Activated CD8-positive, alpha-beta memory T cell treated with anti-CD3 and anti-CD28 coated beads for 4 hours (primary cell): ENCODE measurements around the gene ANKRD33B.
"Not testable (repeated sequence)": the region's sequence is repeated elsewhere in the genome, so short reads cannot be mapped to it uniquely, and the experiment has no call there.

Experiments
- DNase-seq, 2 donors: peaks; one replicate each; pipeline ENCODE4 v3.0.0-alpha.2; 2020; ENCODE audit warnings: low read depth in 2 of 2

ANKRD33B gene

GRCh38 chr5:10563945-10564837, at the start of gene ANKRD33B:
TSS of gene ANKRD33B (plus strand) at chr5:10564070. CDS start at chr5:10564468, 398 bp downstream.
- DNase-seq, result peak; percentile 53 to 61

DNA sequence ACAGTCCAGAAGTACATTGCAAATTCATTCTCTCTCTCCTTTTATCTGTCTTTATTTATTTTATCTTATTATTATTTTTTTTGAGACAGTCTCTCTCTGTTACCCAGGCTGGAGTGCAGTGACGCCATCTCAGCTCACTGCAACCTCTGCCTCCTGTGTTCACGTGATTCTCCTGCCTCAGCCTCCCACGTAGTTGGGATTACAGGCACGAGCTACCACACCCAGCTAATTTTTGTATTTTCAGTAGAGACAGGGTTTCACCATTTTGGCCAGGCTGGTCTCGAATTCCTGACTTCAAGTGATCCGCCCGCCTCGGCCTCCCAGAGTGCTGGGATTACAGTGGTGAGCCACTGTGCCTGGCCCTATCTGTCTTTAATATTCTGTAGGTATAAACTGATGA, 49.3 kb upstream of the ANKRD33B start:
- not testable (repeated sequence) for DNase-seq

DNA sequence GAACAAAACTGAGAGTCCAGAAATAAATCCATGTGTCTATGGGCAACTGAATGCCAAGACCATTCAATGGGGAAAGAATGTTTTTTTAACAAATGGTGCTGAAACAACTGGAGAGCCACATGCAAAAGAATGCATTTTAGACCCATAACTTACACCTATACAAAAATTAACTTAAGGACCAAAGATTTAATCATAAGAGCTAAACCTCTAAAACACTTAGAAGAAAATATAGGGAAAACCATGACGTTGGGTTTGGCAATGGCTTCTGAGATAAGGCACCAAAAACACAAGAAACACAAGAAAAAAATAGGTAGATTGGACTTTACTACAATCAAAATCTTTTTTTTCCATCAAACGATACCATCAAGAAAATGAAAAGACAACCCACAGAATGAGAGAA, 48.4 kb upstream of the ANKRD33B start:
- DNase-seq, result no peak

DNA sequence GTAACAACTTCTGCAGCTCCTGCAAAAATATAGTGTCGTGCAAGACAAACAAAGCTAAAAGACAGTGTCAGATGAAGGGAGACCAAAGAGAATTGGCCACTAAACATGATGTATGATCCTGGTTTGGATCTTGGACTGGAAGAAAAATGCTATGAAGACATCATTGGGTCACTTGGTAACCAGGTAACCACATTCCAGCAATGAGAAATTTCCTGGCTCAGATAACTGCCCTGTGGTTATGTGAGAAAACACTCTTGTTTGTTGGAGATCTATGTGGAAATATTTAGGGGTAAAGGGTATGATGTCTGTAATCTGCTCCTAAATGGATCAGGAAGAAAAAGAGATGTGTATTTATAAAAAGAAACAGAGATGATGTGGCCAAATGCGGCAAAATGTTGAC, 45.5 kb upstream of the ANKRD33B start:
- no peak for DNase-seq

DNA sequence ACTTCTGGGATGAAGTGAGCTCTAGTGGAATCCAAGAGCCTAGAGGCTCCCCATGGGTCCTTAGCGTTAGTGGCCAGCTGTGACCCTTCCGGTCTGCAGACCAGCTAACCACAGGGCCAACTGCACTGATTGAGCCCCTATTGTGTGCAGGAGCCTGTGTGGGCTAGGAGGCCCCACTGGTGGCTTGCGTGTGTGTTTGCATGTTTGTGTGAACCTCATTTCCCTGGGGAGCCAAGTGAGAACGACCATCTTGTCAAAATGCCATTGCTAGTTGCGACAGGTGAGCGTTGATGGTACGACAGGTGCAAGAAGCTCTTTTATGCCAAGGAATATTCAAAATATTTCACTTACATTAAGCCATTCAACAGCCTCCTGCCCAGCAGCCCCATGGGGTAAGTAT, 44.1 kb upstream of the ANKRD33B start:
- no peak for DNase-seq

DNA sequence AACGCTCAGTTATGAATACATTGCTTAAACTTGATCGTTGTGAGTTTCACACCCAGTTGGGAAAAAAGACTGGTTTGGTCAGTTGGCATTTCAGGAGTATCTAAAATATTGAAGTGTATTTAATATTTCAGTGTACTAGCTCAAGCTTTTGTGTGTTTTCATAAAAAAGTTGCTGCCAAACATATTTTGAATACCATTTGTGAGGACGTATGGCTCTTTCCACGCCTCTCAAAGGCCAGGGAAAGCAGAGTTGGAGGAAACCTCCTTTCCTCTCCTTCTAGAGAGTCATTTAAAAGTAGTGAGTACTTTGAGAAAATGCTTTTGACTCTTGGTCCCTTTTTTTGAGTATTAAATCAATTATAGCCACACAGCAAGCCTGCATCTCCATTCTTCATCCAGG, 43.2 kb upstream of the ANKRD33B start:
- DNase-seq, result no peak

DNA sequence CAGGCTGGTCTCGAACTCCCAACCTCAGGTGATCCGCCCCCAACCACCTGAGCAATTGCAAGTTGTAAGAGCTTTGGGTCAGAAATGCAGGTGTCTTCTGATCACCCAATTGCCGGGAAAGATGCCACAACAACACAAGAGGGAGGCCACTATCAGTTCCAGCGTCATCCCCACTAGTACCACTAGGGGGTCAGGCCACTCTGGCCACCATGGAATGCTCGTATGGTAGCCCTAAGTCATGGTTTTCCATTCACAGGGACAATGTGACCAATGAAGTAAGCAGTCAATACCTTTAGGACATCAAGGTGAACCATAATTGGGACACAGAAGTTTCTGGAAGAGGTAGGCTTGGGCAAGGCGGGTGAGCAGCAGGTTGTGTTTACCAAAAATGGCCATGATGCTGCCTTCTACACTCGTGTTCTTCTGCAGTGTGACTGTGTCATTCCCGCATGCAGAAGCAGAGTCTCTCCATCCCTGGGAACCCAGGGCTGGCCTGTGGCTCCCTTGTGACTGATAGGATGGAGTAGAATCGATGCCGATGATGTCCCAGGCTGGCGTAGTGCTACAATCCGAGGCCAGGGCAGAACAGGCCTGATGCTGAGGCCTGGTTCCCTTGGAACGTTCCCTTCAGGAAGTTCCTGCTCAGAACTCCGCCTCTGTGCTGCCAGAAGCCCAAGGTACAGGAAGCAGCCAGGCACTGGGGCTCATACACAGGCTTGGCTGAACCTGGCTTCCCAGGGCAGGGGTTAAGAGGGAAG, 42.2 kb upstream of the ANKRD33B start:
- no peak for DNase-seq

DNA sequence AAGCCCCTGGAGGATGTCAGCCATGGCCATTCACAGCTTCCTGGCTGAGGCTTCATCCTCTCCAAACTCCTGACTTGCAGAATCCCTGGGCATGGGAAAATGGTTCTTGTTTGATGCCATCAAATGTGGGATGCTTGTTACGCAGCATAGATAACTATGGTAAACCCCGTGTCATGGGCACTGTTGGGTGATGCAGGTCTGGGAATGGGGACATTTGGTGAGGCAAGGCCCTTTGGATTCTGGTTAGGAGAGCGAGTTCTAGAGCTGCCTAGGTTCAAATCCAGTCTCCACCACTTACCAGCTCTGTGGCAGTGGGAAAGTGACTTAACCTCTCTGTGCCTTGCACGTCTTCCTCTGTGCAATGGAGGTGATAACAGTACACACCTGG, 41.7 kb upstream of the ANKRD33B start:
- DNase-seq, result no peak

GRCh38 chr5:10524376-10525123, 39.3 kb upstream of the ANKRD33B start:
- DNase-seq, result no peak

DNA sequence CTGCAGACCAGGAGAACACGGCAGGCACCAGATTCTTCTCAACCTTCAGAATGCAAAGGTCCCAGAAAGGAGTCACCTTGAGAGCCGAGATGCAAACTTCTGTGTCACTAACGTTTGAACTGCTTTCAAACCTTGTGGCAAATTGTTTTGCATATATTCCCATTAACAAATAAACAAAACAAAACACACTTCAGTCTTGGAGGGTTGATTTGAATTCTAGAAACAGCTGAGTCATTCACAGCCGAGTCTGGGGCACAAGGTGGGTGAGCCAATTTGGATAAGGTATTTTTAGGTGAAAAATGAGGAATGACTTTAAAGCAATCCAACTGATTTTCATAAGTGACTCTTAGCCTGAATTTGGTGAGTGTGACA, 38.8 kb upstream of the ANKRD33B start:
- no peak for DNase-seq

- DNase-seq, result no peak
Measured at GRCh38 chr5:10527281-10527950, 36.5 kb upstream of the ANKRD33B start.

GRCh38 chr5:10528056-10528816, 35.6 kb upstream of the ANKRD33B start:
- DNase-seq, result no peak

DNA sequence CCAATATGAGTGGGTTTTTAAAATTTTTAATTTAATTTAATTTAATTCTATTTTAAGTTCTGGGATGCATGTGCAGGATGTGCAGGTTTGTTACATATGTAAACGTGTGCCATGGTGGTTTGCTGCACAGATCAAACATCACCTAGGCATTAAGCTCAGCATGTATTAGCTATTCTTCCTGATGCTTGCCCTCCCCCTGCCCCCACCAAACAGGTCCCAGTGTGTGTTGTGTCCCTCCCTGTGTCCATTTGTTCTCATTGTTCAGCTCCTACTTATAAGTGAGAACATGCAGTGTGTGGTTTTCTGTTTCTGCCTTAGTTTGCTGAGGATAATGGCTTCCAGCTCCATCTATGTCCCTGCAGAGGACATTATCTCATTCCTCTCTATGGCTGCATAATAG, 35.0 kb upstream of the ANKRD33B start:
- DNase-seq, result no peak

GRCh38 chr5:10530601-10531320, 33.1 kb upstream of the ANKRD33B start:
- DNase-seq, result no peak

DNA sequence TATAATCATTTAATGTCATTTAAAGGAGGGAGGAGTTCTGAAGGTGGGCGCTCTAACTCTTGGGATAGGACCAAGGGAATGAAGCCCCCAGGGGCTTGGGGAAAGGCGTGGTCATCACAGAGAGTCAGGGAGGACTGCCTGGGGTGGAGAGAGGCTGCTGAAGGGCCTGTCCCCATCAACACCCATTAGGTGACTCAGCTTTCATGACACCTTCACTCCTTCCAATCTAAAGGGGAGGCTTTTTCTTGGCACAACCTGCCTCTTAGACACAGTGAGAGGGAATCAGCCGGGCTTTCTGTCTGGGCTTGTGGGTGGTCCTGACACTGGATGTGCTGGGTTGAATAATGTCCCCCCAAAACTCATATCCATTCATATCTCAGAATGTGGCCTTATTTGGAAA, 31.4 kb upstream of the ANKRD33B start:
- no peak for DNase-seq

DNA sequence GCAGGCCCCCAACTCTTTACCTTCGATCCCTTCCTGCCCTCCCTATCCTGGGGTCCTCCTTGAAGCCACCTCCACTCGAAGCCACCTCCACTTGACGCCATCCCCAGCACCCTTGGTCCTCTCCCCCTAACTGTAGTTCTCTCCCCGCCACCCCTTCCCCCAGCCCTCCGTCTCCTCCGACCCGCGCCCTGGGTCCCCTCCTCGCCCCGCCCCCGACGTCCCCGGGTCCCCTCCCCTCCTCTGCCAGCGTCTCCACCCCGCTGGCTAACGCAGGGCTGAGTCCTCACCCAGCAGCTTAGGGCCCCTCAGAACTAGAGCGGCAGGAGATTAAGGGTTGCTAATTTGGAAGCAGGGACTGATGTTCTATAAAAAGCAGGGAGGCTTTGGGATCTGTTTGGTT, 30.6 kb upstream of the ANKRD33B start:
- DNase-seq, result no peak

GRCh38 chr5:10534561-10535530, 29.0 kb upstream of the ANKRD33B start:
- DNase-seq, result no peak

DNA sequence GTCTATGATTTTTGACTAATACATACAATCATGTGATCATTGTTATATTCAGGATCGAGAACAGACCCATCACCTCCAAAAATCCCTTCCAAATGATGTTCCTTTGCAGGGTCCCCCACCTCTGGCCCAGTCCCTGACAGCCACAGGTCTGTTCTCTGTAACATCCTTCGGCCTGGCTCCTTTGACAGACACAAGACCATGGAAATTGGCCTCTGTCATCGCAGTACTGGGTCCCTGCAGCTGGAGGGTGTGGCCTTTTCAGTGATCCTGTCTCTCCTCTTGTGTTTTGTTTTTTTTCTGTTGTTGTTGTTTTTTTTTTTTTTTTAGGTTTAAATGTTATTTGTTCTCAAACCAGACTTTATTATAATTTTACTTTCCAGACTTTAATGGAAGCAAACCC, 27.4 kb upstream of the ANKRD33B start:
- DNase-seq, result no peak

DNA sequence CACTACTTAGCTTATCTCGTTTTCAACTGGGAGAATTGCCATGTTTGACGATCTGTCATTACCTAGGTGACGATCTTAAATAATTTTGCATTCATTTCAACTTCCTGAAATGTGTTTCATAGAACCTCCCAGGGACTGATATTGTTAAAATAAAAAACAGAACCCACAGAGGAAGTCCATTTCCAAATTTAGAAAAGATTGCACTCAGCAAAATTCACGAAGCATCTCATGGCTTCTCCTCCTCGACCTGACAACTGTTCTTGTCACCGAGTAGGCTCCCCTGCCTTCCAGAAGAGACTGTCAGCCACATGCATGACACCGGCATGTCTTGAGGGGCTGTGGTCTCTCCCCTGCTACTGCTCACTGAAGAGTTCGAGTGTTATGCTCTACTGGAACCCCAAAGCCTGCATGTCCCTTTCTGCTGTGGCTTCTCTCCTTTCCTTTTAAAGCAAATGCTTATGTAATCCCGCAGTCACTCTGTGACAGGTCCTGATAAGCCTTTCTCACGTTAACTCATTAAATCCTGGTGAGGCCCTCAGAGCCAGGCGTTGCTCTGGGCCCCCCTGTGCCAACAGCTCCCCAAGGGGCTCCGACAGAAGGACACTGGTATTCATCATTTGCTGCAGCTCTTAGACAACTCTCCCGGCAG, 26.8 kb upstream of the ANKRD33B start:
- DNase-seq, result no peak
